OCI-LY7 (cell line): ENCODE results near the gene RBP4. TPM values are rescaled to one million over a fixed set of nuclear protein-coding genes. Genes with fewer than 3 reads are reported as not detected.

Source experiments
- BruUV-seq: library from RNA; stranded (reverse); fragments of 400-500 nt; replicated peaks from 2 replicates; lab custom pipeline; 2021; lab: Mats Ljungman, UMichigan
- CTCF ChIA-PET: fragments of 300-600 bp; sonication (Branson Sonifier 250); formaldehyde crosslinking; loops from one replicate; lab custom pipeline; 2022; ENCODE audit warnings: antibody characterized with exemption; ENCODE audit not compliant: unreplicated experiment; lab: Charles Lee
- POLR2A ChIA-PET: fragments of 300-600 bp; sonication (Branson Sonifier 250); formaldehyde crosslinking; loops from one replicate; lab custom pipeline; 2022; ENCODE audit warnings: antibody characterized with exemption; lab: Charles Lee
- DNase-seq: peaks from one replicate; pipeline ENCODE4 v3.0.0-alpha.2; 2015; ENCODE audit warnings: low spot score
- H2AFZ ChIP-seq: fragments of 200-600 bp; sonication (generic), shearing (Covaris generic); 2 replicates; pipeline ENCODE4 v1.6.1; 2014; ENCODE audit warnings: mild to moderate bottlenecking, antibody characterized with exemption, low read length, moderate library complexity
- H3K27ac ChIP-seq: fragments of 200-600 bp; sonication (generic); 2 replicates; pipeline ENCODE4 v1.5.1; 2014; ENCODE audit warnings: mixed run types, low read depth, mild to moderate bottlenecking, moderate library complexity, low read length, inconsistent platforms; ENCODE audit not compliant: poor library complexity, severe bottlenecking
- H3K36me3 ChIP-seq: fragments of 200-600 bp; sonication (generic); 2 replicates; pipeline ENCODE4 v1.6.1; 2014; ENCODE audit warnings: mild to moderate bottlenecking, antibody characterized with exemption, low read length, moderate library complexity, mixed read lengths; ENCODE audit not compliant: insufficient read depth
- H3K4me1 ChIP-seq: fragments of 200-600 bp; sonication (generic); 2 replicates; pipeline ENCODE4 v1.5.1; 2014; ENCODE audit warnings: mild to moderate bottlenecking, low read length; ENCODE audit not compliant: insufficient read depth, poor library complexity, severe bottlenecking
- H3K4me2 ChIP-seq: fragments of 200-600 bp; sonication (generic); 2 replicates; pipeline ENCODE4 v1.6.1; 2014; ENCODE audit warnings: mild to moderate bottlenecking, low read length
- H3K4me3 ChIP-seq: fragments of 200-600 bp; sonication (generic); 2 replicates; pipeline ENCODE4 v1.5.1; 2014; ENCODE audit warnings: mild to moderate bottlenecking, low read depth, low read length; ENCODE audit not compliant: poor library complexity, severe bottlenecking
- H3K79me2 ChIP-seq: fragments of 200-600 bp; sonication (generic); 2 replicates; pipeline ENCODE4 v1.6.1; 2016; ENCODE audit warnings: low read depth, mild to moderate bottlenecking, low read length, moderate library complexity, mixed read lengths; ENCODE audit not compliant: insufficient read depth
- H3K9me2 ChIP-seq: fragments of 200-600 bp; sonication (generic); 2 replicates; pipeline ENCODE4 v1.6.1; 2016; ENCODE audit warnings: mild to moderate bottlenecking, low read length, mixed read lengths; ENCODE audit not compliant: insufficient read depth
- H3K9me3 ChIP-seq: fragments of 200-600 bp; sonication (generic); 2 replicates; pipeline ENCODE4 v1.6.1; 2014; ENCODE audit warnings: mild to moderate bottlenecking, mixed run types, low read length, mixed read lengths
- H4K20me1 ChIP-seq: fragments of 200-600 bp; sonication (generic); 2 replicates; pipeline ENCODE4 v1.6.1; 2014; ENCODE audit warnings: mild to moderate bottlenecking, antibody characterized with exemption, low read length, moderate library complexity, mixed read lengths; ENCODE audit not compliant: insufficient read depth
- EZH2phosphoT487 ChIP-seq: fragments of 200-600 bp; sonication (generic); IDR thresholded peaks from 2 replicates; pipeline ENCODE4 v1.6.1; 2018; ENCODE audit warnings: low read depth, borderline replicate concordance, mild to moderate bottlenecking, mixed run types, antibody characterized with exemption, low read length, moderate library complexity, mixed read lengths
- intact Hi-C: fragments of 100-400 bp; cut with micrococcal nuclease; formaldehyde crosslinking; loops from one replicate; pipeline ENCODE4 v1.10.0; 2022; ENCODE audit not compliant: unreplicated experiment
- total RNA-seq, 2 experiments: library from RNA; depleted of rRNA in 1 of 2; stranded (reverse); fragments of >200 nt in 1 of 2; shearing (Covaris generic) in 1 of 2; gene quantifications; 2 replicates each; pipeline ENCODE4 v1.2.3, GENCODE V29; 2014 to 2022
- TF ChIP-seq, protein P1 (sequence below): fragments of 200-600 bp; sonication (generic); conservative IDR thresholded peaks from 2 replicates; pipeline ENCODE4 v1.5.1; 2014; ENCODE audit warnings: mild to moderate bottlenecking, antibody characterized with exemption, low read length, moderate library complexity, mixed read lengths

RBP4 gene
- total RNA-seq, 2 experiments from 2014 or later: not detected

DNA sequence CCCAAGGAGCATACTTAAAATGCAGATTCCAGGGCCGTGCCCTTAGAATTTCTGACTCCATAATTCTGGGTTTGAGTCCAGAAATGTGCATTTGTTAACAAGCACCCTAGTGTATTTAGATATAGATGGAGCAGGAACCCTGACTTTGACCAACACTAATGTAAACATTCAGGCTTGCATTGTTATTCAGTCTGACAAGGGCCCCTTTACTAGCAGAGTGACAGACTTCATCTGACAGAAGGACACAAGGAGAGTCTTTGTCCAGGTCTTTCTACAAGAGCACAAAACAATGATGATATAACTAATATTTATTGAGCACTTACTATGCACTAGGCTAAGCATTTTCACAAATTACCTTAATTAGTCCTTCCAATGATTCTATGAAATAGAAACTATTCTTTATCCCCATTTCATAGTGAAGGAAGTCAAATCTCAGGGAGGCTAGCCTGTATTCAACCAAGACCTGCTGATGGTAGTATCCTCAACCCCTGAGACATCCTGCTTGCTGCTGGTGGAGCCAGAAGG, 3.9 kb downstream of the RBP4 start:
- Histone ChIP-seq H4K20me1 (no peaks in the 10 kb centered on the region), H3K79me2 (no peaks in the 10 kb centered on the region), H3K36me3 (no peaks in the 10 kb centered on the region), H3K9me3 (no peaks in the 10 kb centered on the region), H3K27ac (no peak overlapping the region), H2AFZ (peak overlapping the region; percentile 22; the same call in 1 of the 2 replicates), H3K4me3 (no peak overlapping the region), H3K9me2 (no peaks in the 10 kb centered on the region), H3K4me1 (peaks cover 12% of the 10 kb centered on the region), H3K4me2 (no peak overlapping the region)
- CTCF ChIA-PET: no interaction called here
- no TSS peak for BruUV-seq
- intact Hi-C loops: no loop called here
- DNase-seq: no peak
- TF ChIP-seq EZH2phosphoT487: no peak
- TF ChIP-seq, protein P1, sequence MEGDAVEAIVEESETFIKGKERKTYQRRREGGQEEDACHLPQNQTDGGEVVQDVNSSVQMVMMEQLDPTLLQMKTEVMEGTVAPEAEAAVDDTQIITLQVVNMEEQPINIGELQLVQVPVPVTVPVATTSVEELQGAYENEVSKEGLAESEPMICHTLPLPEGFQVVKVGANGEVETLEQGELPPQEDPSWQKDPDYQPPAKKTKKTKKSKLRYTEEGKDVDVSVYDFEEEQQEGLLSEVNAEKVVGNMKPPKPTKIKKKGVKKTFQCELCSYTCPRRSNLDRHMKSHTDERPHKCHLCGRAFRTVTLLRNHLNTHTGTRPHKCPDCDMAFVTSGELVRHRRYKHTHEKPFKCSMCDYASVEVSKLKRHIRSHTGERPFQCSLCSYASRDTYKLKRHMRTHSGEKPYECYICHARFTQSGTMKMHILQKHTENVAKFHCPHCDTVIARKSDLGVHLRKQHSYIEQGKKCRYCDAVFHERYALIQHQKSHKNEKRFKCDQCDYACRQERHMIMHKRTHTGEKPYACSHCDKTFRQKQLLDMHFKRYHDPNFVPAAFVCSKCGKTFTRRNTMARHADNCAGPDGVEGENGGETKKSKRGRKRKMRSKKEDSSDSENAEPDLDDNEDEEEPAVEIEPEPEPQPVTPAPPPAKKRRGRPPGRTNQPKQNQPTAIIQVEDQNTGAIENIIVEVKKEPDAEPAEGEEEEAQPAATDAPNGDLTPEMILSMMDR: no peak
- POLR2A ChIA-PET: interaction anchor here (0.6 kb wide), 1 partner anchor 169 kb away, joined by 4 read pairs; no protein-coding TSS in a partner anchor

DNA sequence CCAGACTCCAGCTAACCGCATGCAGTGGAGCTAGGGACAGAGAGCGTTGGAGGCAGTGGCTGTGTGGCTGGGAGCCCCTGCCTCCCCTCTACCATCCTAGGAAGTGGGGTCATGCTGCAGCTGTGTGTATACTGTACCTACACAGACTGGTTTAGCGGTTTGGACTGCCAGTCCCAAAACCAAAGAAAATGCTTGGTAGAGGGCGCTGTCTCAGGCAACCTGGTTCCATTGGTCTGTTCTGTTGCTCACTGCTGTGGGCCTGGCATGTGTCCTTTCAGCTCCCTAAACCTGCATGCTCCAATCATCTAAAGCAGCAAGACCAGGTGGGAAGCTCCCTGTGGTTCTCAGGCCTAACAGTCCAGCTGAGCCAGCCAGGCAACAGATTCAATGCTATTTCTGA, 4.5 kb downstream of the RBP4 start:
- Histone ChIP-seq H3K36me3 (no peaks in the 10 kb centered on the region), H3K9me3 (no peaks in the 10 kb centered on the region), H3K9me2 (no peaks in the 10 kb centered on the region), H3K4me1 (peaks cover 18% of the 10 kb centered on the region), H2AFZ (peak overlapping the region; percentile 22; the same call in 1 of the 2 replicates), H4K20me1 (no peaks in the 10 kb centered on the region), H3K79me2 (no peaks in the 10 kb centered on the region), H3K4me2 (no peak overlapping the region), H3K27ac (no peak overlapping the region), H3K4me3 (no peak overlapping the region)
- ChIA-PET POLR2A (interaction anchor here (0.6 kb wide), 1 partner anchor 168 kb away, joined by 4 read pairs; no protein-coding TSS in a partner anchor), CTCF (interaction anchor here (0.5 kb wide), 1 partner anchor 14 kb away, joined by 5 read pairs; no protein-coding TSS in a partner anchor)
- TF ChIP-seq, protein P1: peak; percentile 74
- no peak for TF ChIP-seq EZH2phosphoT487
- peak; percentile 29 for DNase-seq
- BruUV-seq: no TSS peak
- intact Hi-C loops: no loop called here
